GM23338 (cell line): ENCODE results near the gene CLSTN2. TPM values are rescaled to one million over a fixed set of nuclear protein-coding genes. Genes with fewer than 3 reads are reported as not detected.
A peak's percentile ranks its signal among the peaks of the same experiment; 100 is the strongest.

Experiments used
- ATAC-seq: fragments of 200-7000 bp; cut with Tn5 transposase; 3 replicates; pipeline ENCODE4 v1.9.1; 2020
- DNase-seq: peaks from one replicate; pipeline ENCODE4 v3.0.0-alpha.2; 2015; ENCODE audit warnings: low spot score
- H2AFZ ChIP-seq: fragments of 200-600 bp; sonication (generic); 2 replicates; pipeline ENCODE4 v1.8.0; 2016; ENCODE audit warnings: antibody characterized with exemption, mild to moderate bottlenecking, moderate library complexity
- H3F3A ChIP-seq: fragments of 200-600 bp; sonication (generic); replicated peaks from 2 replicates; pipeline ENCODE4 v1.8.0; 2017; ENCODE audit warnings: antibody characterized with exemption, mixed run types, low read depth
- H3K27ac ChIP-seq: fragments of 200-600 bp; sonication (generic); 2 replicates; pipeline ENCODE4 v1.6.1; 2016; ENCODE audit warnings: low read depth
- H3K27me3 ChIP-seq: fragments of 200-600 bp; sonication (generic); 2 replicates; pipeline ENCODE4 v1.8.0; 2016; ENCODE audit warnings: mild to moderate bottlenecking, mixed run types, moderate library complexity; ENCODE audit not compliant: insufficient read depth
- H3K36me3 ChIP-seq: fragments of 200-600 bp; sonication (generic); 2 replicates; pipeline ENCODE4 v1.8.0; 2016; ENCODE audit warnings: mild to moderate bottlenecking; ENCODE audit not compliant: insufficient read depth
- H3K4me1 ChIP-seq: fragments of 200-600 bp; sonication (generic); 2 replicates; pipeline ENCODE4 v1.8.0; 2016; ENCODE audit warnings: mild to moderate bottlenecking, moderate library complexity; ENCODE audit not compliant: insufficient read depth
- H3K4me2 ChIP-seq: fragments of 200-600 bp; sonication (generic); 2 replicates; pipeline ENCODE4 v1.7.1; 2017; ENCODE audit warnings: mixed run types
- H3K4me3 ChIP-seq: fragments of 200-600 bp; sonication (generic); 2 replicates; pipeline ENCODE4 v1.6.1; 2016; ENCODE audit warnings: mixed run types
- H3K79me2 ChIP-seq: fragments of 200-600 bp; sonication (generic); replicated peaks from 2 replicates; pipeline ENCODE4 v1.8.0; 2017; ENCODE audit warnings: mild to moderate bottlenecking; ENCODE audit not compliant: insufficient read depth
- H3K9me2 ChIP-seq: fragments of 200-600 bp; sonication (generic); 2 replicates; pipeline ENCODE4 v1.8.0; 2017; ENCODE audit not compliant: insufficient read depth
- H4K20me1 ChIP-seq: fragments of 200-600 bp; sonication (generic); replicated peaks from 2 replicates; pipeline ENCODE4 v1.8.0; 2017; ENCODE audit warnings: mild to moderate bottlenecking; ENCODE audit not compliant: insufficient read depth
- H3K27ac Mint-ChIP-seq: 2 replicates; pipeline ENCODE4 v1.8.0; 2020; ENCODE audit warnings: inconsistent platforms, mild to moderate bottlenecking, moderate library complexity, mixed read lengths
- H3K27me3 Mint-ChIP-seq: 3 replicates; pipeline ENCODE4 v1.8.0; 2022; ENCODE audit warnings: low read depth, mild to moderate bottlenecking, moderate library complexity, mixed read lengths, inconsistent platforms; ENCODE audit not compliant: insufficient read depth, poor library complexity
- H3K36me3 Mint-ChIP-seq: 3 replicates; pipeline ENCODE4 v1.8.0; 2021; ENCODE audit warnings: low read depth, mild to moderate bottlenecking, inconsistent platforms, moderate library complexity, mixed read lengths
- H3K4me1 Mint-ChIP-seq: 3 replicates; pipeline ENCODE4 v1.8.0; 2020; ENCODE audit warnings: mild to moderate bottlenecking, inconsistent platforms, mixed read lengths
- H3K4me3 Mint-ChIP-seq: 3 replicates; pipeline ENCODE4 v1.8.0; 2021; ENCODE audit warnings: moderate library complexity, mild to moderate bottlenecking, inconsistent platforms, mixed read lengths
- H3K9me3 Mint-ChIP-seq: 3 replicates; pipeline ENCODE4 v1.8.0; 2020; ENCODE audit warnings: moderate library complexity, mild to moderate bottlenecking, inconsistent platforms, mixed read lengths
- CREB1 ChIP-seq: fragments of 250-450 bp; sonication (Bioruptor Pico); IDR thresholded peaks from 2 replicates; pipeline ENCODE4 v1.5.0; 2020; ENCODE audit warnings: low read depth, mild to moderate bottlenecking, moderate library complexity
- CTCF ChIP-seq, 2 experiments: fragments of 200-600 bp in 1 of 2; sonication (generic) in 1 of 2; conservative IDR thresholded peaks; 2 replicates each; pipeline versions ENCODE4 v1.5.1 to v1.6.1; 2016 to 2017; ENCODE audit warnings: antibody characterized with exemption in 2 of 2, low read depth in 2 of 2, mild to moderate bottlenecking in 2 of 2, moderate library complexity in 1 of 2
- ETS1 ChIP-seq: IDR thresholded peaks from 2 replicates; pipeline ENCODE4 v1.6.1; 2016; ENCODE audit warnings: antibody characterized with exemption
- EZH2 ChIP-seq: fragments of 200-600 bp; sonication (generic); IDR thresholded peaks from one replicate; pipeline ENCODE4 v1.8.0; 2017; ENCODE audit warnings: antibody characterized with exemption, mild to moderate bottlenecking, low read depth; ENCODE audit not compliant: unreplicated experiment
- EZH2phosphoT487 ChIP-seq: fragments of 200-600 bp; sonication (generic); IDR thresholded peaks from one replicate; pipeline ENCODE4 v1.8.1; 2018; ENCODE audit warnings: antibody characterized with exemption; ENCODE audit not compliant: unreplicated experiment
- JUNB ChIP-seq: IDR thresholded peaks from one replicate; pipeline ENCODE4 v1.6.1; 2016; ENCODE audit warnings: antibody characterized with exemption; ENCODE audit not compliant: unreplicated experiment
- NANOG ChIP-seq: IDR thresholded peaks from 2 replicates; pipeline ENCODE4 v1.6.1; 2016; ENCODE audit warnings: antibody characterized with exemption, borderline replicate concordance
- POLR2AphosphoS5 ChIP-seq: IDR thresholded peaks from 2 replicates; pipeline ENCODE4 v1.6.1; 2016; ENCODE audit warnings: antibody characterized with exemption, low read depth
- STAT1 ChIP-seq: IDR thresholded peaks from one replicate; pipeline ENCODE4 v1.6.1; 2016; ENCODE audit warnings: antibody characterized with exemption; ENCODE audit not compliant: unreplicated experiment
- ZNF114 ChIP-seq: fragments of 250-450 bp; sonication (Bioruptor Pico); IDR thresholded peaks from 2 replicates; pipeline ENCODE4 v1.5.0; 2020; ENCODE audit warnings: mild to moderate bottlenecking, moderate library complexity
- ZNF331 ChIP-seq: fragments of 250-450 bp; sonication (Bioruptor Pico); IDR thresholded peaks from 2 replicates; pipeline ENCODE4 v1.5.0; 2020; ENCODE audit warnings: low read depth, mild to moderate bottlenecking, moderate library complexity
- polyA plus RNA-seq: library from polyadenylated mRNA; unstranded; fragments of >200 nt; fragmentation: Nextera tagmentation; extraction: Ambion mirVana; gene quantifications from 2 replicates; pipeline ENCODE4 v1.2.1, GENCODE V29; 2016
- total RNA-seq: library from RNA; depleted of rRNA; stranded (reverse); fragments of >200 nt; shearing (Covaris generic); gene quantifications from 2 replicates; pipeline ENCODE4 v1.2.3, GENCODE V29; 2014
- TF ChIP-seq, protein P1 (sequence below): IDR thresholded peaks from one replicate; pipeline ENCODE4 v1.6.1; 2018; ENCODE audit warnings: antibody characterized with exemption; ENCODE audit not compliant: unreplicated experiment

CLSTN2 gene
- total and polyA plus RNA-seq, 2 experiments from 2014 or later, result 0.11 to 0.83 TPM

DNA sequence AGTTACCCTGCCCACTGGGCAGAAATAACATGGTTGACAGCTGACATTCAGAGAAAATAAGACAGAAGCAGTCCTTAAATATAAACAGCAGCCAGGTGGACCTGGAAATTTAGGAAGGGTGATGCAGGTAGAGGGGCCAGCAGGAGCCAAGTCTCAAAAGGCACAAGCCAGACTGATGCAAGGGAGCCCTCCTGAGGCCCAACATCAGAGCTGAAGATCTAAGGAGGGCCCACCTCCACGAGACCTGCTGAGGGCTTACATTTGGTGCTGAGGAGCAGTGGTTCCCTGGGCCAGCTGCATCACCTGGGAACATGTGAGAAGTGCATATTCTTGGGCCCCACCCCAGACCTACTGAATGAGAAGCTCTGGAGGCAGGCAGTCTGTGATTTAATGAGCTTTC, 637.3 kb downstream of the CLSTN2 start:
- Mint-ChIP-seq H3K27me3 (peaks cover 4% of the 10 kb centered on the region), H3K4me1 (no peaks in the 10 kb centered on the region)

GRCh38 chr3:140573011-140573410, 638.0 kb downstream of the CLSTN2 start:
- H3K9me2 ChIP-seq, result no peaks in the 10 kb centered on the region
- no peaks in the 10 kb centered on the region for H4K20me1 ChIP-seq
- no peak overlapping the region for H3K27ac Mint-ChIP-seq
- H3K27me3 Mint-ChIP-seq, result peaks cover 5% of the 10 kb centered on the region
- H3K4me3 ChIP-seq, result no peak overlapping the region
- no peaks in the 10 kb centered on the region for H3K9me3 Mint-ChIP-seq
- H3K4me2 ChIP-seq, result no peak overlapping the region
- ATAC-seq (no peak), DNase-seq (no peak)
- no peak overlapping the region for H3K4me3 Mint-ChIP-seq
- H3K36me3 Mint-ChIP-seq, result no peaks in the 10 kb centered on the region
- H3F3A ChIP-seq, result no peaks in the 10 kb centered on the region
- no peaks in the 10 kb centered on the region for H3K4me1 Mint-ChIP-seq
- no peaks in the 10 kb centered on the region for H3K4me1 ChIP-seq
- no peak overlapping the region for H3K27ac ChIP-seq
- H2AFZ ChIP-seq, result no peak overlapping the region
- no peaks in the 10 kb centered on the region for H3K36me3 ChIP-seq
- H3K79me2 ChIP-seq, result no peaks in the 10 kb centered on the region
- H3K27me3 ChIP-seq, result no peaks in the 10 kb centered on the region
- no peak for TF ChIP-seq ZNF331 (CRISPR knock-in tag)
- no peak for TF ChIP-seq STAT1
- no peak for TF ChIP-seq JUNB
- no peak for TF ChIP-seq ZNF114 (CRISPR knock-in tag)
- TF ChIP-seq NANOG, result no peak
- TF ChIP-seq EZH2phosphoT487, result no peak
- TF ChIP-seq CREB1 (CRISPR knock-in tag), result no peak
- no peak for TF ChIP-seq POLR2AphosphoS5

More for the DNA sequence above, 637.3 kb downstream of the CLSTN2 start:
- H3K4me3 ChIP-seq, result no peak overlapping the region
- peak; percentile 2 for DNase-seq
- no peak overlapping the region for H2AFZ ChIP-seq
- Mint-ChIP-seq H3K36me3 (no peaks in the 10 kb centered on the region), H3K4me3 (no peak overlapping the region), H3K27ac (no peak overlapping the region), H3K9me3 (no peaks in the 10 kb centered on the region)
- H3K4me2 ChIP-seq, result no peak overlapping the region
- H3K27me3 ChIP-seq, result no peaks in the 10 kb centered on the region
- no peaks in the 10 kb centered on the region for H3K36me3 ChIP-seq
- TF ChIP-seq STAT1 (no peak), CTCF (conservative IDR thresholded peaks at IDR 0.05; ENCODE audit: low read depth in 2 of 2) (peak in 1 of 2 experiments; percentile 37; a peak in 1 of 4 replicates), JUNB (no peak)
- ATAC-seq, result peak; percentile 45; the same call in 2 of the 3 replicates
- H3K27ac ChIP-seq, result no peak overlapping the region
- H4K20me1 ChIP-seq, result no peaks in the 10 kb centered on the region
- H3F3A ChIP-seq, result no peaks in the 10 kb centered on the region
- no peaks in the 10 kb centered on the region for H3K9me2 ChIP-seq
- no peaks in the 10 kb centered on the region for H3K4me1 ChIP-seq
- no peaks in the 10 kb centered on the region for H3K79me2 ChIP-seq

GRCh38 chr3:140574375-140574774, 639.4 kb downstream of the CLSTN2 start:
- ATAC-seq, result no peak
- Histone ChIP-seq H3K4me2 (no peak overlapping the region), H2AFZ (no peak overlapping the region), H3F3A (no peaks in the 10 kb centered on the region), H3K4me3 (no peak overlapping the region), H3K36me3 (no peaks in the 10 kb centered on the region), H3K79me2 (no peaks in the 10 kb centered on the region), H3K27me3 (no peaks in the 10 kb centered on the region), H3K27ac (no peak overlapping the region), H4K20me1 (no peaks in the 10 kb centered on the region), H3K9me2 (no peaks in the 10 kb centered on the region), H3K4me1 (no peaks in the 10 kb centered on the region)
- Mint-ChIP-seq H3K4me3 (no peak overlapping the region), H3K9me3 (no peaks in the 10 kb centered on the region), H3K27me3 (peaks cover 5% of the 10 kb centered on the region), H3K27ac (no peak overlapping the region), H3K36me3 (no peaks in the 10 kb centered on the region), H3K4me1 (no peaks in the 10 kb centered on the region)
- no peak for DNase-seq
- TF ChIP-seq JUNB (no peak), EZH2 (no peak), ZNF331 (CRISPR knock-in tag) (no peak), ETS1 (no peak), EZH2phosphoT487 (no peak), ZNF114 (CRISPR knock-in tag) (no peak), POLR2AphosphoS5 (no peak), NANOG (no peak)
- TF ChIP-seq, protein P1, sequence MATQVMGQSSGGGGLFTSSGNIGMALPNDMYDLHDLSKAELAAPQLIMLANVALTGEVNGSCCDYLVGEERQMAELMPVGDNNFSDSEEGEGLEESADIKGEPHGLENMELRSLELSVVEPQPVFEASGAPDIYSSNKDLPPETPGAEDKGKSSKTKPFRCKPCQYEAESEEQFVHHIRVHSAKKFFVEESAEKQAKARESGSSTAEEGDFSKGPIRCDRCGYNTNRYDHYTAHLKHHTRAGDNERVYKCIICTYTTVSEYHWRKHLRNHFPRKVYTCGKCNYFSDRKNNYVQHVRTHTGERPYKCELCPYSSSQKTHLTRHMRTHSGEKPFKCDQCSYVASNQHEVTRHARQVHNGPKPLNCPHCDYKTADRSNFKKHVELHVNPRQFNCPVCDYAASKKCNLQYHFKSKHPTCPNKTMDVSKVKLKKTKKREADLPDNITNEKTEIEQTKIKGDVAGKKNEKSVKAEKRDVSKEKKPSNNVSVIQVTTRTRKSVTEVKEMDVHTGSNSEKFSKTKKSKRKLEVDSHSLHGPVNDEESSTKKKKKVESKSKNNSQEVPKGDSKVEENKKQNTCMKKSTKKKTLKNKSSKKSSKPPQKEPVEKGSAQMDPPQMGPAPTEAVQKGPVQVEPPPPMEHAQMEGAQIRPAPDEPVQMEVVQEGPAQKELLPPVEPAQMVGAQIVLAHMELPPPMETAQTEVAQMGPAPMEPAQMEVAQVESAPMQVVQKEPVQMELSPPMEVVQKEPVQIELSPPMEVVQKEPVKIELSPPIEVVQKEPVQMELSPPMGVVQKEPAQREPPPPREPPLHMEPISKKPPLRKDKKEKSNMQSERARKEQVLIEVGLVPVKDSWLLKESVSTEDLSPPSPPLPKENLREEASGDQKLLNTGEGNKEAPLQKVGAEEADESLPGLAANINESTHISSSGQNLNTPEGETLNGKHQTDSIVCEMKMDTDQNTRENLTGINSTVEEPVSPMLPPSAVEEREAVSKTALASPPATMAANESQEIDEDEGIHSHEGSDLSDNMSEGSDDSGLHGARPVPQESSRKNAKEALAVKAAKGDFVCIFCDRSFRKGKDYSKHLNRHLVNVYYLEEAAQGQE, result no peak
